HTERT RPE-1 (cell line): ENCODE data around the gene RPL31.

Experiments
- in situ Hi-C: fragments of 300-500 bp; cut with MboI; formaldehyde crosslinking; loops from 4 replicates; pipeline ENCODE4 v1.14.3; 2020; ENCODE audit warnings: low sequenced_read_pairs

Gene RPL31

GRCh38 chr2:100974712-100975520 lies 27.2 kb upstream of the RPL31 start:
- in situ Hi-C loops = no loop called here

GRCh38 chr2:100975521-100975785 lies 26.6 kb upstream of the RPL31 start:
- in situ Hi-C loops = no loop called here

GRCh38 chr2:100976061-100976460 lies 26.0 kb upstream of the RPL31 start:
- in situ Hi-C loops = no loop called here

- in situ Hi-C loops = no loop called here
Observed at GRCh38 chr2:100976645-100977391, 25.3 kb upstream of the RPL31 start.

GRCh38 chr2:100977511-100977910 lies 24.6 kb upstream of the RPL31 start:
- in situ Hi-C loops = no loop called here

GRCh38 chr2:100978582-100979191 lies 23.4 kb upstream of the RPL31 start:
- in situ Hi-C loops = no loop called here

GRCh38 chr2:100980046-100980445 lies 22.0 kb upstream of the RPL31 start:
- in situ Hi-C loops = no loop called here

- in situ Hi-C loops = no loop called here
Observed at GRCh38 chr2:100981011-100981410, 21.1 kb upstream of the RPL31 start.

GRCh38 chr2:100982431-100982861 lies 19.6 kb upstream of the RPL31 start:
- in situ Hi-C loops = no loop called here

- in situ Hi-C loops = no loop called here
Observed at GRCh38 chr2:100983201-100983600, 18.9 kb upstream of the RPL31 start.

GRCh38 chr2:100983684-100984310 lies 18.3 kb upstream of the RPL31 start:
- in situ Hi-C loops = no loop called here

- in situ Hi-C loops = no loop called here
Observed at GRCh38 chr2:100984892-100985307, 17.2 kb upstream of the RPL31 start.

- in situ Hi-C loops = no loop called here
Observed at GRCh38 chr2:100986157-100986556, 15.9 kb upstream of the RPL31 start.

GRCh38 chr2:100987536-100987935 lies 14.6 kb upstream of the RPL31 start:
- in situ Hi-C loops = no loop called here

GRCh38 chr2:100987974-100988373 lies 14.1 kb upstream of the RPL31 start:
- in situ Hi-C loops = no loop called here

- in situ Hi-C loops = no loop called here
Observed at GRCh38 chr2:100988630-100989417, 13.3 kb upstream of the RPL31 start.

GRCh38 chr2:100989666-100990065 lies 12.4 kb upstream of the RPL31 start:
- in situ Hi-C loops = no loop called here

- in situ Hi-C loops = no loop called here
Observed at GRCh38 chr2:100990166-100990565, 11.9 kb upstream of the RPL31 start.

GRCh38 chr2:100990650-100991403 lies 11.3 kb upstream of the RPL31 start:
- in situ Hi-C loops = no loop called here

GRCh38 chr2:100991404-100991773 lies 10.7 kb upstream of the RPL31 start:
- in situ Hi-C loops = no loop called here
